ENCODE results near the gene TDG.

DNA sequence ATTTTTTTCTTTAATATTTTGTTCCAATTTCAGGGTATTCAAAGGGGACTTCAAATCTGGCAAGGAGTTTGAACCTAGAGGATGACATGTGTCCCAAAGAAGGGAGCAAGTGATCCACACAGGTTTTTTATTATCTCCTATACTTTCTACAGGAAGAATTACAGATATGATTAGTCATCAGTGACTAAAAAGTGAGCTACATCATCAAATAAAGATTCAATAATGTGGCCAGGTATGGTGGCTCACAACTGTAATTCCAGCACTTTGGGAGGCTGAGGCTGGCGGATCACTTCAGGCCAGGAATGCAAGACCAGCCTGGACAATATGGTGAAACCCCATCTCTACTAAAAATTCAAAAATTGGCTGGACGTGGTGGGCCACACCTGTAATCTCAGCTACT is 60.1 kb downstream of the TDG start:
- TF ChIP-seq POLR2A (IDR thresholded peaks at IDR 0.05) (no peak), CTCF (IDR thresholded peaks at IDR 0.05) (no peak)
